ENCODE results near the gene ZBTB42.

The ZBTB42 gene

GRCh38 chr14:104796687-104797081, 4.2 kb upstream of the ZBTB42 start:
- TF ChIP-seq, protein P1, sequence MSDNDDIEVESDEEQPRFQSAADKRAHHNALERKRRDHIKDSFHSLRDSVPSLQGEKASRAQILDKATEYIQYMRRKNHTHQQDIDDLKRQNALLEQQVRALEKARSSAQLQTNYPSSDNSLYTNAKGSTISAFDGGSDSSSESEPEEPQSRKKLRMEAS (IDR thresholded peaks at IDR 0.05): no peak
- TF ChIP-seq, protein P2, sequence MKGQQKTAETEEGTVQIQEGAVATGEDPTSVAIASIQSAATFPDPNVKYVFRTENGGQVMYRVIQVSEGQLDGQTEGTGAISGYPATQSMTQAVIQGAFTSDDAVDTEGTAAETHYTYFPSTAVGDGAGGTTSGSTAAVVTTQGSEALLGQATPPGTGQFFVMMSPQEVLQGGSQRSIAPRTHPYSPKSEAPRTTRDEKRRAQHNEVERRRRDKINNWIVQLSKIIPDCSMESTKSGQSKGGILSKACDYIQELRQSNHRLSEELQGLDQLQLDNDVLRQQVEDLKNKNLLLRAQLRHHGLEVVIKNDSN (IDR thresholded peaks at IDR 0.05): no peak
- TF ChIP-seq FOXM1 (IDR thresholded peaks at IDR 0.05; ENCODE audit: borderline replicate concordance, low read depth) (no peak), TCF12 (IDR thresholded peaks at IDR 0.05; ENCODE audit: low read depth) (no peak), NFIC (IDR thresholded peaks at IDR 0.05) (no peak), TAF1 (IDR thresholded peaks at IDR 0.05; ENCODE audit: low read depth) (no peak), CEBPB (IDR thresholded peaks at IDR 0.05) (no peak), CREB1 (IDR thresholded peaks at IDR 0.05; ENCODE audit: low read depth) (no peak), EP300 (IDR thresholded peaks at IDR 0.05; ENCODE audit: borderline replicate concordance) (no peak), YY1 (IDR thresholded peaks at IDR 0.05; ENCODE audit: low read depth) (no peak), EGR1 (IDR thresholded peaks at IDR 0.05) (no peak), ZBTB7A (IDR thresholded peaks at IDR 0.05; ENCODE audit: low read depth) (no peak)
- TF ChIP-seq, protein P3, sequence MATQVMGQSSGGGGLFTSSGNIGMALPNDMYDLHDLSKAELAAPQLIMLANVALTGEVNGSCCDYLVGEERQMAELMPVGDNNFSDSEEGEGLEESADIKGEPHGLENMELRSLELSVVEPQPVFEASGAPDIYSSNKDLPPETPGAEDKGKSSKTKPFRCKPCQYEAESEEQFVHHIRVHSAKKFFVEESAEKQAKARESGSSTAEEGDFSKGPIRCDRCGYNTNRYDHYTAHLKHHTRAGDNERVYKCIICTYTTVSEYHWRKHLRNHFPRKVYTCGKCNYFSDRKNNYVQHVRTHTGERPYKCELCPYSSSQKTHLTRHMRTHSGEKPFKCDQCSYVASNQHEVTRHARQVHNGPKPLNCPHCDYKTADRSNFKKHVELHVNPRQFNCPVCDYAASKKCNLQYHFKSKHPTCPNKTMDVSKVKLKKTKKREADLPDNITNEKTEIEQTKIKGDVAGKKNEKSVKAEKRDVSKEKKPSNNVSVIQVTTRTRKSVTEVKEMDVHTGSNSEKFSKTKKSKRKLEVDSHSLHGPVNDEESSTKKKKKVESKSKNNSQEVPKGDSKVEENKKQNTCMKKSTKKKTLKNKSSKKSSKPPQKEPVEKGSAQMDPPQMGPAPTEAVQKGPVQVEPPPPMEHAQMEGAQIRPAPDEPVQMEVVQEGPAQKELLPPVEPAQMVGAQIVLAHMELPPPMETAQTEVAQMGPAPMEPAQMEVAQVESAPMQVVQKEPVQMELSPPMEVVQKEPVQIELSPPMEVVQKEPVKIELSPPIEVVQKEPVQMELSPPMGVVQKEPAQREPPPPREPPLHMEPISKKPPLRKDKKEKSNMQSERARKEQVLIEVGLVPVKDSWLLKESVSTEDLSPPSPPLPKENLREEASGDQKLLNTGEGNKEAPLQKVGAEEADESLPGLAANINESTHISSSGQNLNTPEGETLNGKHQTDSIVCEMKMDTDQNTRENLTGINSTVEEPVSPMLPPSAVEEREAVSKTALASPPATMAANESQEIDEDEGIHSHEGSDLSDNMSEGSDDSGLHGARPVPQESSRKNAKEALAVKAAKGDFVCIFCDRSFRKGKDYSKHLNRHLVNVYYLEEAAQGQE (IDR thresholded peaks at IDR 0.05; ENCODE audit: low read depth): no peak

DNA sequence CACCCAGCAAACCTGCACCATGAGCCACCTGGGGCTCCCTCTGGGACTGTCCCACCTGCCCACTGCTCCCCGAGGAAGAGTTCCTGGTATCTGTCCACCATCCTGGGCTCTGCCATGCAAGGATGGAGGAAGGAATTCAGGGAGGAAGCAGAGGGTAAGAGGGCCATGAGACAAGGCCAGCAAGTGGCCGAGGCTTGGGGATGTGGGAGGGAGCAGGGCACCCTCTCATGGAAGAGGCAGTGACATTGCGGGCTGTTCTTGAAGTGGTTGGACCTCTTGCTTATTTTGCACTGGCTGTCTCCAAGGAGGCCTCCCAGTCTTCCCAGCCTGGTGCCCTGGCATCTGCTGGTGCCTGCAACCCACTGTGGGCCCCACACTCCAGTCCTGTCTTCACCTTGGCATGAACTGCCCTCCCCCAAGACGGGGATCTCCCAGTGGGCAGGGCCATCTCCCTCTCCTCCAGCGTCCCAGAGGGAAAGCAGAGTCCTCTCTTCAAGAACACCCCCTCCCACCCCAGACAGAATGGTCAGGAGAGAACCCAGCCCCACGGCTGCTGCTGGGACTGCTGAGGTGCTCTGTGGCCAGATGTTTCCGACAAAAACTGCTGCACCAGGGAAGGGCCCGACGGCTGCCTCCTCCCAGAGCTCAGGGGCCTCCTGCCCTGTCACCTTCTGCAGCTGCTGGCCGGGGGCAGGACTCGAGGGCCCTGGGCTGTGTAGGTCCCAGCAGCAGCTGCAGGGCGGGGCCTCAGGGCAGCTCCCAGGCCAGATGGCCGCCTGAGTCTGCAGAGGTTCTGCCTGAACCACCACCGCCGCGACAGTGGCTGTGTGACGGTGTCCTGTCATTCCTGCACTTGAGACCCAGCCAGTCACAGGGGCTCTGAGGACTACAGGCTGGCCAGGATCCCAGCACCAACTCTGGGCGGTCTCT, 3.5 kb upstream of the ZBTB42 start:
- TF ChIP-seq, protein P3 (IDR thresholded peaks at IDR 0.05; ENCODE audit: low read depth): no peak
- TF ChIP-seq YY1 (IDR thresholded peaks at IDR 0.05; ENCODE audit: low read depth) (no peak), CREB1 (IDR thresholded peaks at IDR 0.05; ENCODE audit: low read depth) (no peak), CEBPB (IDR thresholded peaks at IDR 0.05) (no peak), TCF12 (IDR thresholded peaks at IDR 0.05; ENCODE audit: low read depth) (no peak), TEAD4 (IDR thresholded peaks at IDR 0.05) (no peak), EP300 (IDR thresholded peaks at IDR 0.05; ENCODE audit: borderline replicate concordance) (no peak), NFIC (IDR thresholded peaks at IDR 0.05) (no peak), RAD21 (IDR thresholded peaks at IDR 0.05; ENCODE audit: low read depth) (no peak), EGR1 (IDR thresholded peaks at IDR 0.05) (no peak), TAF1 (IDR thresholded peaks at IDR 0.05; ENCODE audit: low read depth) (no peak), ZBTB7A (IDR thresholded peaks at IDR 0.05; ENCODE audit: low read depth) (no peak), FOXM1 (IDR thresholded peaks at IDR 0.05; ENCODE audit: borderline replicate concordance, low read depth) (no peak)
- TF ChIP-seq, protein P2 (IDR thresholded peaks at IDR 0.05): no peak
- TF ChIP-seq, protein P1 (IDR thresholded peaks at IDR 0.05): no peak

- TF ChIP-seq EGR1 (IDR thresholded peaks at IDR 0.05) (no peak), YY1 (IDR thresholded peaks at IDR 0.05; ENCODE audit: low read depth) (no peak), FOXM1 (IDR thresholded peaks at IDR 0.05; ENCODE audit: borderline replicate concordance, low read depth) (no peak), TCF12 (IDR thresholded peaks at IDR 0.05; ENCODE audit: low read depth) (no peak), NFIC (IDR thresholded peaks at IDR 0.05) (no peak), CEBPB (IDR thresholded peaks at IDR 0.05) (no peak), TEAD4 (IDR thresholded peaks at IDR 0.05) (no peak), EP300 (IDR thresholded peaks at IDR 0.05; ENCODE audit: borderline replicate concordance) (no peak), CREB1 (IDR thresholded peaks at IDR 0.05; ENCODE audit: low read depth) (no peak), TAF1 (IDR thresholded peaks at IDR 0.05; ENCODE audit: low read depth) (no peak)
- TF ChIP-seq, protein P3 (IDR thresholded peaks at IDR 0.05; ENCODE audit: low read depth): no peak
- TF ChIP-seq, protein P2 (IDR thresholded peaks at IDR 0.05): no peak
These were observed 2.3 kb upstream of the ZBTB42 start for GRCh38 chr14:104798300-104799243.

All from Ishikawa (cell line).